HG02884 (cell line): ENCODE measurements around the gene DMRTB1.

ENCODE experiments used
- ATAC-seq: cut with Tn5 transposase; IDR thresholded peaks from one replicate; pipeline ENCODE4 v1.9.1; 2021; ENCODE audit warnings: mild to moderate bottlenecking, moderate library complexity; ENCODE audit not compliant: unreplicated experiment

DMRTB1 gene

DNA sequence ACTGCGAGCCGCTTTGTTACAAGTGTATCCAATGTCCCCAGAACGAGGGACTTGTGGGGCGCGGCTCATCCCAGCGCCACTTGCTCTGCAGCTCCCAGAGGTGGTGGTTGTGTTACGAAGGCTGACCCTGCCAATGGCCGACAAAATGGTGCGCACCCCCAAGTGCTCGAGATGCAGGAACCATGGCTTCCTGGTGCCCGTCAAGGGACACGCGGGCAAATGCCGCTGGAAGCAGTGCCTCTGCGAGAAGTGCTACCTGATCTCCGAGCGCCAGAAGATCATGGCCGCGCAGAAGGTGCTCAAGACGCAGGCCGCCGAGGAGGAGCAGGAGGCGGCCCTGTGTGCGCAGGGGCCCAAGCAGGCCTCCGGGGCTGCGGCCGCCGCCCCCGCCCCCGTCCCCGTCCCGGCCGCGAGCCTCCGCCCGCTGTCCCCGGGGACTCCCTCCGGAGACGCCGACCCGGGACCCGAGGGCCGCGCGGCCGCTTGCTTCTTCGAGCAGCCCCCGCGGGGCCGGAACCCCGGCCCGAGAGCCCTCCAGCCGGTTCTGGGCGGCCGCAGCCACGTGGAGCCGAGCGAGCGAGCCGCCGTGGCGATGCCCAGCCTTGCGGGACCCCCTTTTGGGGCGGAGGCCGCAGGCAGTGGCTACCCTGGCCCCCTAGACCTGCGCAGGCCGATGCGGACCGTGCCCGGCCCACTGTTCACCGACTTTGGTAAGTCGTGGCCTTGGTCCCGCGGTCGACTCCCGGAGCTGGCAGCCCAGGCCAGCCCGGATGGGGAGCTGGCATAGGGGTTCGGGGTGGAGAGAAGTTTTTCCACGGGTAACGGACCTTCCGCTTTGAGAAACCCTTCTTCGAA lies at the start of gene DMRTB1:
Gene DMRTB1, plus strand, starts transcription at position 79 of the 855 bp plus-strand sequence. Its CDS starts 55 bp downstream, at position 134.
- ATAC-seq, result no peak

DNA sequence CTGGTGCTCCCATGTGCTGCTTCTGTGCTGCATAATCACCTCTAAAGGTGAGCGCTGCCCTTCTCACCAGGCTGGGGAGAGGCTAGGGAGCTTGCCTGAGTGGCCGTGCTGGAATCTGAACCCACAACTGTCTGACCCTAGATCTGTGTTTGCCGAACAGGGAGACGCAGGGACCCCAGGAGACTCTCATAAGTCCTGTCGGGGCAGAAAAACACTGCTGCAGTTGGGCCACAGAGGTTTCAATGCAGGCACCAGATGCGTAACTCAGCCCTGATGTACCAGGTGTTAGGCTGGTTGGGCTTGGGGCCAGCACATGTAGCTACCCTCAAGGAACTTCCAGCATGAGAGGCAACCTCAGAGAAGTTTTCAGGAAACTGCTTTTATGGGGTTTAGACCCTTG lies 49.5 kb upstream of the DMRTB1 start:
- ATAC-seq, result no peak

DNA sequence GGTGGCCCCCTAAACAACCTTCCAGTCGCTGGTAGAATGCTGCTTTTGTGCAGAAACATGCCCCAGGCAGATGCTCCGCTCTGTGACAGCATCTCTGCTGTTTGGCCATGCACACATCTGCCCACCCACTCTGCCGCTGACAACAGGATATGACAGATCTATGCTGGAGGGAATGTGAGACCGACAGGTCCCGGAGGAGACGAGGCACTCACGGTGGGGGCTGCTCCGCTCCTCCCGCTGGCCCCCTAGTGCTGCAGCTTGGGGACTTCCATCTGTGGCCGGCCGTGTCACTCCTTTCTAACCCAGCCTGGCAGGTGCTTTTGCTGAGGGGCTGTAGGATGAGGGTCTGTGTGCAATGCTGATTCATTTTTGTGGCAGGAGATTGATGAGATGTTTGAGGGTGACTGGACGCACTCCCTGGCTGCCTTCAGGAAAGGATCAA lies 49.1 kb upstream of the DMRTB1 start:
- ATAC-seq, result no peak

DNA sequence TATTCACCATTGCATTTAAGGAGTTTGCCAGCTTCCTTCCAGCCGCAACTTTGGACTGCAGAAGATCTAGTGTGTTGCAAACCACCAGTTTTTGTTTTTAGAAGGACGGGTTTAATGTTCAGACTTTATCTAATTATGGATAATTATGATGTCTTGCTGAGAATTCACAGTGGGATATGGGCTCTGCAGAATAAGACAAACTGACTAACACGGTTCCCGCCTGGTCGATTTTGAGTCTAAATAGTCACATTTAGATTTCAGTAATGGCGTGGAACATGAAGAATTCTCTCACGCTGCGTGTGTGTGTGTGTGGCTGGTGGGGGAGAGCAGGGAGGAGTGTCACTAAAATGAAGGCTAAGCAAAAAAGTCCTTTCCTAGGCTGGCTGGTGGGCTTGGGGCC lies 48.5 kb upstream of the DMRTB1 start:
- no peak for ATAC-seq

DNA sequence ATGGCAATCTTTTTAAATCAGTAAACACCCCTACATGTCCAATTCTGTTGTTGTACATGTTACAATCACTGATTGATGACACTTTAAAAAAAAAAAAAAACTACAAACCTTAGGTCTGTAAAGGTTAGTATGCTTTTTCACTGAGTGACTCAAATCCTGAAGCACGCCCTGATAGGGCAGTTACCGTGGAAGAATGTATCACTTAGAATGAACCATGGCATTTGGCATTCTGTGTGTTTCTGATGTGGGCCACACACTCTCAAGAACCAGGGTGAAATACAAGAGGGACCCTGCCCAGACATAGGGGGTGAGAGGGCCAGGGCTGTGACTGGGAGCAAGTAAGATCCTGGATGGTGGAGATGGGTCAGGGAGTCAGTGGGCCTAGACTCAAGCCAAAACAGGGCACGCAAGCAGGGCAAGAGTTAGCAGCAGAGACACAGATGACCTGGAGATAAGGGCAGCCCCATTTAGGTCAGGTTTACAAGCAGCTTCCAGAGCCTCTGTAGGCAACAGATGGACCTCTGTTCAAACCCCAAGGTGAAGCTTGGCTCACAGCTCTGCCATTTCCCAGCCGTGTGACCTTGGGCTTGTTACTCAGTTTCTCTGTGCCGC lies 47.6 kb upstream of the DMRTB1 start:
- no peak for ATAC-seq

DNA sequence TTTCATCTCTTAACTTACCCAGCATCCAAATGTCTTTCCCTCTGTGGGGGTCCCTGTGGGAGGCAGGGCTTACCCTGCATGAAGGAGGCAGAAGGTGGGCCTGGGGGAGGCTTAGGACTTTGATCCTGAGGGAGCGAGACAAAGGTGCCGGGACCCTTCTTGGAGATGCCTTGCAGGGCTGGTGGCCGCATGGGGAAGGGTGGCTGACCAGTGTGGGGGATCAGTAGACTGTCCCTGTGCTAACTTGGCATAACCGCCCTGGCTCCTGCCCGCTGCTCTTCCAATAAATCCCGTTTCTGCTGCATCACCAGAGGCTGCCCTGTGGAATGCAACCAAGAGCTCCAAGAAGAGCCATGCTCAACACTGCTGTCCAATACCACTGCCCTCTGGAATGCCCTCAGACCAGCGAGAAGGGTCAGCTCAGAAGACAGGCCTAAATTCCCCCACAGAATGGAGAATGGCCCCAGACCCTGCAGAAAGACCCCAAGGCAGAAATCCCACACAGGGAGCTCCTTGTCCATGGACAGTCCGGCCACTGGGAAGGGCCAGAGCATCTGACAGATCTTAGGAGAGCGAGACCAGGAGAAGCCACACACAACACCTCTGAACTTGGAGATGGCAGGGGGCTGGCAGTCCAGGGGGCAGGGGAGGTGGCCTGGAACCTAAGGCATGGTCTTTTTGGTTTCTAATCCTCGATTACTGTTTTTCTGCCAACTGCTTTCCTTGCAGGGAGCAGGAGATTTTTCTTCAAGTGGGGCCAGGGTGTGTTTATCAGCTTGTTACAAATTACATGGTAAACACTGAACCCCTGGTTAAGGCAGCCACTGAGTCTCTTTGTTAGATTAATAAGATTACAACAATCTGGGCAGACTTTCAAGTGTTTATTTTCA lies 46.7 kb upstream of the DMRTB1 start:
- ATAC-seq, result no peak

DNA sequence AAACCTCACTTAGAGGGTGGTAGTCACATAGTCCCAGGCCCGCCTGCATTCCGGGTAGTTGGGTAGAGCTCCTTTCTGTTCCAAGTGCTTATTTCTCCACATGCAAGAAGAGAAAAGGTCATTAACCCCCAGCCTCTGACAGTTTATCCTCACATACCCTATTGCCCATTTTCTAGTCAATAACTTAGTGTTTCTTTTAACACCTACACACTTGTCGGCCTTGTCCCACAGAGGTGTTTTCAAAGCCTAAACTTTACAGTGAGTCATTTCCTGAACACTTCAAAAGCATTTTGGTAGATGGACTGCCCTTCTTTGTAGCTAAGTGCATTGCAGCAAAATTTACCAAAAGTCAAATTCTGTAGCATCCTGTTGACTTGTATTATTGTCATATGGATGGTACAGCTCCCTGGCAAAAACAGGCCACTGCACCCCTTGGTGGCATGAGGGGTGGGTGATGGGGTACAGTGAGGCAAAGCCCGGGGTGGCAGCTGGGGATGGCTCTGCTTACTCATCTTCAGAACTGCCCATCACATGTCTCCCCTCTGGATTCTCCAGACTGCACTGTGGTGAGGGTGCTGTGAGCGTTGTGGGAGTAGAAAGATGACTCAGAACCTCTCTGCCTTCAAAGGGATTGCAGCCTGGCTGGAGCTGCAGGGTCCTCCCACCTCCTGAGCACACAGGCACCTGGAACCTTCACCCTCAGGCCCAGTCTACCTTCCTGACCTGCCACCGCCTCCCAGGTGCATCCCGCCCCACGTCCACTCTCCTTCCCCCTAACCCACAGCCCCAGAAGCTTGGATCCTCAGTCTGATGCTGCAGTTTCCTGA lies 45.8 kb upstream of the DMRTB1 start:
- peak; percentile 73 for ATAC-seq

DNA sequence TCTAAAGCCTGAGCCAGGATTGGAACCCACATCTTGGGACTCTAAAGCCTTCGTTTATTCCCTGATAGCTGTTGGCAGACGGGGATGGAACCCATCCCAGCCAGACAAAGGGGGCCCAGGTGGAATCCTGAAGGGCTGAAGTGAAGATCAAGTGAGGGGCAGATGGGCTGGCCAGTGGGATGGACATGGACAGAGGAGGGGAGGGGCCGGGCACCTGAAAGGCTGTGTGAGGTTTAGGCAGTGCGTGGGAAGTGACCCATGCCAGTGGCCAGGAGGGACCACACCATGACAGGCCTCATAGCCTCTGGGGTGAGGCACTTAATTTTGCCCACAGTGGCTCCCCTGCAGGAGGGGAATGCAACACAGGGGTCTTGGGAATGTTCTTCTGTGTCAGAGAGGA lies 44.6 kb upstream of the DMRTB1 start:
- no peak for ATAC-seq

DNA sequence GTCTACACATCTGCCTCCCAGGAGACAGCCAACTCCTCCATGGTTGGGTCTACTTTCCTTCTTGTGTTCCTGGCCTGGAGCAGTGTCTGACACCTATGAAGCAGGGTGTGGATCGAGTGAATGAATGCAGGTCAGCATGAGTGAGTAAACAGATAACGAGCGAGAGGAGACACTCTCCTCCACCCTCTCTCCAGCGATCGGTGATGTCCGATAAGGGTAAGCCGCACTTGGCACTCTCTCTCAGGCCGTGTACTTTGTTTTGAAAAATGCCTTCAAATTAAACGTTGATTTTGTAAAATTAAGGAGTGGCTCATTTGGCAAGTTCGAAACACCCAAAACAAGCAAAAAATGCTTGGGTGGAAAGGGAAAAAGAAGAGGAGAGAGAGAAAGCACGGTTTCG lies 43.8 kb upstream of the DMRTB1 start:
- no peak for ATAC-seq

DNA sequence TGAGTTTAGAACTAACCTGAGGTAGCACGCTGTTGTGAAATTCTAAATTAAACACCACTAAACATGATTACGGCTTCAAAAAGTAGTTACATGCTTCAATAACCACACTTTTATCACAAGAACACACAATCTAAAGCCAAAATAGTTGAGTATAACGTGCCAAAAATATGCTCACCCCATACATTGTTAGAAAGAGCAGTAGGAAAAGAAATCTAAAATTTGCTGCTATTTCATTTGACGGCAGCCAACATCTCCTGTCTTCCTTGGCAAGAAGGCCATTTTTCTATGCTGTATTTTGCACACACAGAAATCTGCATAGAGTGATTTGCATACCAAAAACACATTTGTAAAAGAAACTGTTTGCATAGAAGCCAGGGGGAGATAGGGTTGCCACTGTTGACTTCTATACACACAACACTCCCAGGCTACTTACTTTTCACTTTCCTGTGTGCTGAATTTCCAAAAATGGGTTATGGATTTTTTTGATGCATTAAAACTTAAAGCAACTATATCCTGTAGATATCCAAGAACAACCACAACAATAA lies 42.9 kb upstream of the DMRTB1 start:
- ATAC-seq, result no peak

DNA sequence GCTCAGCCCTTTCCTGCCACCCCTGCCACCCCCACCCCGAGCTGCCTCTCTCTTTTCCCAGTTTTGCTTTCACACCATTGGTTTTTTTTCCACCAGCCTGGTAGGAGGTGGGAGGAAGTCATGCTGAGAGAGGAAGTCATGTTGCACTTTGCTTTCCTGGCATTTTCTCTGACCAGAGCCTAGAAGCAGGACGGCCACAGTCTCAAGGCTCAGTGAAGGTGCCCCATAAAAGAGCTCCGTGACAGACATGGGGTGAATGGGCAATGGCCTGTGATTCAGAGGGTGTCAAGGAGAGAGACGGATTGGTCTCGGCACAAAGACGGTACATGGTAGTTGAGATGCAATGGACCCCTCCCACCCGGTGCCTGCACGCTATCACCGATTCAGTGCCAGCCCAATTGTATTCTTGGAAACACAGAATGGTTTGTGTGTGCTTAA lies 42.1 kb upstream of the DMRTB1 start:
- ATAC-seq, result no peak

DNA sequence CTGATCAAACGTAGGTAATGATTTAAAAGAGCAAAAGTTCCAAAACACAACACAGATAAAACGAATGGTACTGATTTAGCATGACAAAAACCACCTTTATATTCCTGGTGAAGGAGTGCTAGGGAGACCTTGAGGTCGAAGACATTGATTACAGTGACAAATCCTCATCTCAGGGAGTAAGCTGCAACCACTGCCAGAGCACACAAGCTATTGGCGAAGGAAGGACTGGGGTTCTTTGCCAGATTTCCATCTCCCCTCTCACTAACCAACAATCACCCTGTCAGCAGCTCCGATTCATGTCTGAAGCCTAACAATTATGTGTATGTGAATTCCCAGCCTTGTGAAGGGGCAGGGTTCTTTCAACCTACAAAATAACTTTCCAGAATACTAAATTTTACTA lies 40.2 kb upstream of the DMRTB1 start:
- ATAC-seq, result no peak

DNA sequence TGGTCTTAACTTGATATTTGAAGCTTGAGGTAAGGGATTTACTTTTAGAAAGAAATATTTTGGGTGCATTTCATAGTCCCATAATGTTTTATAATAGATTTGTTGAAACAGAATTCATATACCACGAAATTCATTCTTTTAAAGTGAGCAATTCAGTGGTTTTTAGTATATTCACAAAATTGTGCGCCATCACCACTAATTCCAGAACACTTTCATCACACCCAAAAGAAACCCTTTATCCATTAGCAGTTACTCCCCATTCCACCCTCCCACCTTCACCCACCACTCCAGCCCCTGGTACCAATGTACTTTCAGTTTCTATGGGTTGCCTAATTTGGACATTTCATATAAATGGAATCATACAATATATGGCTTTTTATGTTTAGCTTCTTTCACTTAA lies 38.9 kb upstream of the DMRTB1 start:
- ATAC-seq, result no peak

DNA sequence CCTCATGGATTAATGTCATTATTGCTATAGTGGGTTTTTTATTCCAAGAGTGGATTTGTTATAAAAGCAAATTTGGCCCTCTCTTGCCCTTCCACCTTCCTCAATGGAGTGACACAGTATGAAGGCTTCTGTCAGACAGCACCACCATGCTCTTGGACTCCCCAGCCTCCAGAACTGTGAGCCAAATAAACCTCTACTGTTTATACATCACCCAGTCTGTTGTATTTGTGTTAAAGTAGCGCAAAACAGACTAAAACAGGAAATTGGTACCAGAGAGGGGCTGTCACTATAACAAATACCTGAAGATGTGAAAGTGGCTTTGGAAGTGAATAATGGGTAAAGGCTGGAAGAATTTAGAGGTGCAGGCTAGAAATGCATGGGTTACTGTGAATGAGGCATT lies 38.0 kb upstream of the DMRTB1 start:
- ATAC-seq, result no peak

DNA sequence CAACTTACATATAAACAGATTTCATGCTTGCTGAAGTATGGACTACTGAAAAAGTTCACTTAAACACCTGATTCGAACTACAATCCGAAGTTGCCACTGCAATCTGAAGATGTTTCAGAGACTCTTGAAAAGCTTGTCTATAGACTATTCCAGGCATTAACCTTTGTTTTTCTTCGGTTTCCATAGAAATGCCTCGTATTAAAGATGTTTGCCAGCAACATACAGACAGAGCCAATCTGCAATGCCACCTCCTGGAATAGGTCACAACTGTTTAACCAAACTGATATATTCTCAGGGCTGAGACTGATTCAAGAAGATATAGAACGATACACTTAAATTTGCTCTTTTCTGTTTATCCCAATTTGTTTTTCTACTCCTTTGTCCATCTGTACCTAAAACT lies 28.9 kb upstream of the DMRTB1 start:
- ATAC-seq, result no peak

DNA sequence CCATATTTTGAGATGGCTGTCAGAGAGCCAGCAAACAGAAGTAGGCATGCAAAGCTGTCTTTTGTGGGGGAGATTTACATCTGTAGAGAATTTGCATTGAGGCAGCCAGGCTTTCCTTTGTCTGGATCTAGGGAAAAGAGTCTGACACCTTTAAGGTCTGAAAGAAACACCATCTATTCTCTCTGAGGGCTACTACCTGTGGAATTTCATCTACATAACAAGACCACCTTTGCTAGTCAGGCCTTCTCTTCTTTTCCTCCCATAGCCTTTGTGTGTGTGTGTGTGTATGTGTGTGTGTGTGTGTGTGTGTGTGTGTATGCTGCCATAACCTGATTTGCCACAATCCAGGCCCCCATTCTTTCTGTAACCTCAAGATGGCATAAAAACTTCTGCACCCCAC lies 28.4 kb upstream of the DMRTB1 start:
- ATAC-seq, result no peak

DNA sequence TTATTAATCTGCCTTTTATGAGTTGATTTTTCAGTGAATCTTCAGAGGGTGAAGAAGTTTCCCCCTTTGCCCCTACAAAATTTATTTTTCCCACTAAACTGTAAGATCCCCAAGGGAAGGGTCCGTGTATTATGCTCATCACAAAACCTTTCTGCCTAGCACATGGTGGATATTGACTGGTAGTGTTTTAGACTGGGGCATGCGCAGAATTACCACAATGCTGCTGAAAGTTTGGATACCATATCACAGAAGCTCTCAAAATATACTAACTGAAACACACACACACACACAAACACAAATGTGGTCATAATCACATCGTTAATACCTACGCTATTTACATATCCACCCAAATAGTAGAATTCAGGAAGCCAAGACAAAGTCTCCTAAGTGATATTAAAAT lies 28.0 kb upstream of the DMRTB1 start:
- no peak for ATAC-seq

DNA sequence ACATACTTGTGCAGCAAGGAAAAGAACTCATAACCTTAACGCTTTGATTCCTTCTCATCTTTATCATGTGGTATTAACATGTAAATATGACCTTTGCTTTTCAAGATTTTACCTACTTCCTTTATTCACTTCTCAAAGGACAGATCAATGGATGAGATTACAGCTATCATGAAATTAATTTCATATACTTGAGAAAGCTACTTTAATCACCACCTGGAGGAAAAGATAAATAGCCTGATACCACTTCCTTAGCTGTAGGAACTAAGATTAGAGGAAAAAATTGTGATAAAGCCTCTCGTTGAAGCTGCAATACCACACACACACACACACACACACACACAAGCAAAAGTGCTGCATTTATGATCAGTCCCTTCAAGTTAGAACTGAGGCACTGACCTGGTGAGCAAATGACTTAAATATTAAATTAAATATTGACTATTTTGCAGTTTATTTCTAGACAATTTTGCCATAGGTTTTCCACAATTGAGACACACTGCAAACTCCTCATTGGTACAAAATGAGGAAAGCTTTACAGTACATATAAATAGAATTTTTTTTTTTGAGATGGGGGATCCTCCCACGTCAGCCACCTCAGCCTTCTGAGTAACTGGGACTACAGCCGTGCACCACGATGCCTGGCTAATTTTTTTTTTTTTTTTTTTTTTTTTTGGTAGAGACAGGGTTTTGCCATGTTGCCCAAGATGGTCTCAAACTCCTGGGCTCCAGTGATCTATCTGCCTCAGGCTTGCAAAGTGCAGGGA lies 27.2 kb upstream of the DMRTB1 start:
- ATAC-seq, result no peak

DNA sequence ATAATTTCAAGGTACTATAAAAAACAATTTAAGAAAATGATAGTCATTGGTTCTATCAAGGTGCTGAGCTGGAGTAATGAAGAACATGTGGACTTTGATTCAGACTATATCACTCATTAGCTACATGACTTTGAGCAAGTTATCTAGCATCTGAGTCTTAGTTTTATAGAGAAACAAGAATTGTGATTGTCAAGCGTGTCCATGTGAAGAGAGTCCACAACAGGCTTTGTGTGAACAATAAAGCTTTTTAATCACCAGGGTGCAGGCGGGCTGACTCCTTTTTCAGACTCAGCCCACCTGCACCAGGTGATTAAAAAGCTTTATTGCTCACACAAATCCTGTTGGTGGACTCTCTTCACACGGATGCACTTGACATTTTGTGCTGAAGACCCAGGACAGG lies 26.6 kb upstream of the DMRTB1 start:
- no peak for ATAC-seq
